ENCODE results near the gene FNDC3A.

GRCh38 chr13:48950501-48950875 is 25.2 kb upstream of the FNDC3A start:
- TF ChIP-seq YY1 (IDR thresholded peaks at IDR 0.05): no peak
- TF ChIP-seq GABPA (IDR thresholded peaks at IDR 0.05 in 1 of 2, conservative IDR thresholded peaks at IDR 0.05 in 1 of 2): no peak
- no peak for TF ChIP-seq CTCF (IDR thresholded peaks at IDR 0.05; ENCODE audit: low read depth, low read length, missing input control)
- TF ChIP-seq, protein P1, sequence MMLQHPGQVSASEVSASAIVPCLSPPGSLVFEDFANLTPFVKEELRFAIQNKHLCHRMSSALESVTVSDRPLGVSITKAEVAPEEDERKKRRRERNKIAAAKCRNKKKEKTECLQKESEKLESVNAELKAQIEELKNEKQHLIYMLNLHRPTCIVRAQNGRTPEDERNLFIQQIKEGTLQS (IDR thresholded peaks at IDR 0.05): no peak
- TF ChIP-seq, protein P2, sequence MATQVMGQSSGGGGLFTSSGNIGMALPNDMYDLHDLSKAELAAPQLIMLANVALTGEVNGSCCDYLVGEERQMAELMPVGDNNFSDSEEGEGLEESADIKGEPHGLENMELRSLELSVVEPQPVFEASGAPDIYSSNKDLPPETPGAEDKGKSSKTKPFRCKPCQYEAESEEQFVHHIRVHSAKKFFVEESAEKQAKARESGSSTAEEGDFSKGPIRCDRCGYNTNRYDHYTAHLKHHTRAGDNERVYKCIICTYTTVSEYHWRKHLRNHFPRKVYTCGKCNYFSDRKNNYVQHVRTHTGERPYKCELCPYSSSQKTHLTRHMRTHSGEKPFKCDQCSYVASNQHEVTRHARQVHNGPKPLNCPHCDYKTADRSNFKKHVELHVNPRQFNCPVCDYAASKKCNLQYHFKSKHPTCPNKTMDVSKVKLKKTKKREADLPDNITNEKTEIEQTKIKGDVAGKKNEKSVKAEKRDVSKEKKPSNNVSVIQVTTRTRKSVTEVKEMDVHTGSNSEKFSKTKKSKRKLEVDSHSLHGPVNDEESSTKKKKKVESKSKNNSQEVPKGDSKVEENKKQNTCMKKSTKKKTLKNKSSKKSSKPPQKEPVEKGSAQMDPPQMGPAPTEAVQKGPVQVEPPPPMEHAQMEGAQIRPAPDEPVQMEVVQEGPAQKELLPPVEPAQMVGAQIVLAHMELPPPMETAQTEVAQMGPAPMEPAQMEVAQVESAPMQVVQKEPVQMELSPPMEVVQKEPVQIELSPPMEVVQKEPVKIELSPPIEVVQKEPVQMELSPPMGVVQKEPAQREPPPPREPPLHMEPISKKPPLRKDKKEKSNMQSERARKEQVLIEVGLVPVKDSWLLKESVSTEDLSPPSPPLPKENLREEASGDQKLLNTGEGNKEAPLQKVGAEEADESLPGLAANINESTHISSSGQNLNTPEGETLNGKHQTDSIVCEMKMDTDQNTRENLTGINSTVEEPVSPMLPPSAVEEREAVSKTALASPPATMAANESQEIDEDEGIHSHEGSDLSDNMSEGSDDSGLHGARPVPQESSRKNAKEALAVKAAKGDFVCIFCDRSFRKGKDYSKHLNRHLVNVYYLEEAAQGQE (IDR thresholded peaks at IDR 0.05): no peak
- TF ChIP-seq MAX (IDR thresholded peaks at IDR 0.05): no peak
- no peak for TF ChIP-seq SP1 (IDR thresholded peaks at IDR 0.05)
- TF ChIP-seq HNF4G (IDR thresholded peaks at IDR 0.05): no peak
